H1 (cell line): ENCODE measurements around the gene RNF135. TPM values are rescaled to one million over a fixed set of nuclear protein-coding genes. Genes with fewer than 3 reads are reported as not detected.

Experiments
- EP300 ChIP-seq, 2 experiments: IDR thresholded peaks; 1 replicate in 1 of 2; 2 replicates in 1 of 2; pipeline ENCODE4 v1.6.1; 2011 to 2012; ENCODE audit warnings: low read depth in 2 of 2, low read length in 2 of 2, mild to moderate bottlenecking in 2 of 2, borderline replicate concordance in 1 of 2, inconsistent platforms in 1 of 2, moderate library complexity in 1 of 2
- POLR2A ChIP-seq, 2 experiments: IDR thresholded peaks; 1 replicate in 1 of 2; 2 replicates in 1 of 2; pipeline ENCODE4 v1.6.1; 2011; ENCODE audit warnings: low read depth in 2 of 2, low read length in 2 of 2, mild to moderate bottlenecking in 2 of 2; ENCODE audit errors: control extremely low read depth in 1 of 2
- RAD21 ChIP-seq, 2 experiments: IDR thresholded peaks in 1 of 2; conservative IDR thresholded peaks in 1 of 2; 2 replicates each; pipeline ENCODE4 v1.6.1; 2011; ENCODE audit warnings: low read depth in 2 of 2, low read length in 2 of 2, improper control_type of control experiment in 1 of 2, inconsistent platforms in 1 of 2, mild to moderate bottlenecking in 1 of 2, moderate library complexity in 1 of 2
- RXRA ChIP-seq: IDR thresholded peaks from 2 replicates; pipeline ENCODE4 v1.6.1; 2011; ENCODE audit warnings: low read depth, mild to moderate bottlenecking, low read length, moderate library complexity; ENCODE audit not compliant: insufficient read depth
- SP2 ChIP-seq: IDR thresholded peaks from 2 replicates; pipeline ENCODE4 v1.6.1; 2012; ENCODE audit warnings: mild to moderate bottlenecking, low read length, inconsistent platforms
- polyA plus RNA-seq, 7 experiments: library from polyadenylated mRNA; depleted of rRNA in 3 of 7; stranded (reverse) in 5 of 7; unstranded in 2 of 7; fragments of >200 nt in 5 of 7; fragments of 200-250 nt in 2 of 7; gene quantifications; 1 replicate in 5 of 7; 2 replicates in 1 of 7; 4 replicates in 1 of 7; pipeline versions ENCODE4 v1.2.1 to v1.2.3, GENCODE V29; 2011 to 2013; ENCODE audit warnings: missing spikeins in 2 of 7, mixed read lengths in 2 of 7
- total RNA-seq: library from RNA; stranded (reverse); fragmentation: NEBNext Ultra II Directional; extraction: Animal tissue kit (Norgen Biotek cat#: 25700); gene quantifications from 2 replicates; pipeline ENCODE4 v1.2.1, GENCODE V29; 2021

Gene RNF135
- total and polyA plus RNA-seq, 2 of the 8 experiments (the other 6 are each of a cell fraction or from before 2014, with no cell fraction given) = 8.8 to 9.0 TPM

DNA sequence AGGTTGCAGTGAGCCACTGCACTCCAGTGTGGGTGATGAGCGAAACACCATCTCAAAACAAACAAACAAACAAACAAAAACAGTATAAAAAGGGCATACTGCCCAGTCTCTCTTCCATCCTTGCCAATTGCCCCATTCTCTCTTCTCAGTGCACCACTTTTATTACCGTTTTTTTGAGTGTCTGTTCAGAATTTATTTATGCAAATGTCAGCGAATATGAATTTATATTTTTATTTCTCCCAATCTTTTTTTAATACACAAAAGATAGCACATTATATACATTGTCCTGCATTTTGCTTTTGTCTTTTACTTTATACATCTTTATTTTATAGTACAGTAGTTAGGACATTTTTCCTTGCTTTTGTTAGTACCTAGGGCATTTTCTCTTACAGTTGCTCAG, 19.6 kb downstream of the RNF135 start (continued):
- TF ChIP-seq RAD21 (IDR thresholded peaks at IDR 0.05 in 1 of 2, conservative IDR thresholded peaks at IDR 0.05 in 1 of 2; ENCODE audit: low read depth in 2 of 2, low read length in 2 of 2) = no peak
- no peak for TF ChIP-seq SP2
- no peak for TF ChIP-seq POLR2A (IDR thresholded peaks at IDR 0.05; ENCODE audit: control extremely low read depth in 1 of 2, low read depth in 2 of 2, low read length in 2 of 2)
- TF ChIP-seq RXRA = no peak
- no peak for TF ChIP-seq EP300 (IDR thresholded peaks at IDR 0.05; ENCODE audit: borderline replicate concordance in 1 of 2, low read depth in 2 of 2, low read length in 2 of 2)
